Ishikawa (cell line): ENCODE data around the gene ACSL4.

Experiments
- CEBPB ChIP-seq: IDR thresholded peaks from 2 replicates; pipeline ENCODE4 v1.6.1; 2012
- EP300 ChIP-seq: IDR thresholded peaks from 2 replicates; pipeline ENCODE4 v1.6.1; 2012; ENCODE audit warnings: borderline replicate concordance
- NFIC ChIP-seq: IDR thresholded peaks from 2 replicates; pipeline ENCODE4 v1.6.1; 2012
- RAD21 ChIP-seq: IDR thresholded peaks from 2 replicates; pipeline ENCODE4 v1.6.1; 2012; ENCODE audit warnings: low read depth
- YY1 ChIP-seq: IDR thresholded peaks from 2 replicates; pipeline ENCODE4 v1.6.1; 2012; ENCODE audit warnings: low read depth
- TF ChIP-seq, protein P1 (sequence below): IDR thresholded peaks from 2 replicates; pipeline ENCODE4 v1.6.1; 2012; ENCODE audit warnings: low read depth, mild to moderate bottlenecking
- TF ChIP-seq, protein P2 (sequence below): IDR thresholded peaks from 2 replicates; pipeline ENCODE4 v1.6.1; 2012

DNA sequence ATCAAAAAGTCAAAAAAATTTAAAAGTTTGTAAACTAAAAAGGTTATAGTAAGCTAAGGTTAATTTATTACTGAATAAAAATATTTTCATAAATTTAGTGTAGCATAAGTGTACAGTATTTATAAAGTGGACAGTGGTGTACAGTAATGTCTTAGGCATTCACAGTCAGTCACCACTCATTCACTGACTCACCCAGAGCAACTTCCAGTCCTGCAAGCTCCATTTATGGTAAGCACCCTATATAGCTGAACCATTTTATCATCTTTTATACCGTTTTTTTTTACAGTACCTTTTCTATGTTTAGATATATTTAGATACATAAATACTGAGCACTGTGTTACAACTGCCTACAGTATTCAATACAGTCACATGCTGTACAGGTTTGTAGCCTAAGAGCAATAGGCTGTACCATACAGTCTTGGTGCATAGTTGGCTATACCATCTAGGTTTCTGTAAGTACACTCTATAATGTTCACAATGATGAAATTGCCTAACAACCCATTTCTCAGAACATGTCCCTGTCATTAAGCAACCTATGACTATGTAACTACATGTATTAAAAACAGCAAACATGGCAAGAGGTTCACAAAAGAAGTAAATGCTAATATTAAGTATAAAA is 18.6 kb downstream of the ACSL4 start:
- TF ChIP-seq NFIC = no peak
- TF ChIP-seq YY1 = no peak
- no peak for TF ChIP-seq CEBPB
- no peak for TF ChIP-seq EP300
- TF ChIP-seq, protein P1, sequence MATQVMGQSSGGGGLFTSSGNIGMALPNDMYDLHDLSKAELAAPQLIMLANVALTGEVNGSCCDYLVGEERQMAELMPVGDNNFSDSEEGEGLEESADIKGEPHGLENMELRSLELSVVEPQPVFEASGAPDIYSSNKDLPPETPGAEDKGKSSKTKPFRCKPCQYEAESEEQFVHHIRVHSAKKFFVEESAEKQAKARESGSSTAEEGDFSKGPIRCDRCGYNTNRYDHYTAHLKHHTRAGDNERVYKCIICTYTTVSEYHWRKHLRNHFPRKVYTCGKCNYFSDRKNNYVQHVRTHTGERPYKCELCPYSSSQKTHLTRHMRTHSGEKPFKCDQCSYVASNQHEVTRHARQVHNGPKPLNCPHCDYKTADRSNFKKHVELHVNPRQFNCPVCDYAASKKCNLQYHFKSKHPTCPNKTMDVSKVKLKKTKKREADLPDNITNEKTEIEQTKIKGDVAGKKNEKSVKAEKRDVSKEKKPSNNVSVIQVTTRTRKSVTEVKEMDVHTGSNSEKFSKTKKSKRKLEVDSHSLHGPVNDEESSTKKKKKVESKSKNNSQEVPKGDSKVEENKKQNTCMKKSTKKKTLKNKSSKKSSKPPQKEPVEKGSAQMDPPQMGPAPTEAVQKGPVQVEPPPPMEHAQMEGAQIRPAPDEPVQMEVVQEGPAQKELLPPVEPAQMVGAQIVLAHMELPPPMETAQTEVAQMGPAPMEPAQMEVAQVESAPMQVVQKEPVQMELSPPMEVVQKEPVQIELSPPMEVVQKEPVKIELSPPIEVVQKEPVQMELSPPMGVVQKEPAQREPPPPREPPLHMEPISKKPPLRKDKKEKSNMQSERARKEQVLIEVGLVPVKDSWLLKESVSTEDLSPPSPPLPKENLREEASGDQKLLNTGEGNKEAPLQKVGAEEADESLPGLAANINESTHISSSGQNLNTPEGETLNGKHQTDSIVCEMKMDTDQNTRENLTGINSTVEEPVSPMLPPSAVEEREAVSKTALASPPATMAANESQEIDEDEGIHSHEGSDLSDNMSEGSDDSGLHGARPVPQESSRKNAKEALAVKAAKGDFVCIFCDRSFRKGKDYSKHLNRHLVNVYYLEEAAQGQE = no peak
- TF ChIP-seq, protein P2, sequence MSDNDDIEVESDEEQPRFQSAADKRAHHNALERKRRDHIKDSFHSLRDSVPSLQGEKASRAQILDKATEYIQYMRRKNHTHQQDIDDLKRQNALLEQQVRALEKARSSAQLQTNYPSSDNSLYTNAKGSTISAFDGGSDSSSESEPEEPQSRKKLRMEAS = no peak
- no peak for TF ChIP-seq RAD21
